Keratinocyte (primary cell): ENCODE results near the gene IQCK. TPM values are rescaled to one million over a fixed set of nuclear protein-coding genes. Genes with fewer than 3 reads are reported as not detected.

ENCODE experiments used
- DNase-seq: peaks from one replicate; pipeline ENCODE4 v3.0.0-alpha.2; 2011; ENCODE audit warnings: low read depth, missing footprints, low spot score
- FAIRE-seq: peaks from 2 replicates; lab custom pipeline; 2011; peaks lifted over from hg19 to GRCh38; lab: Jason Lieb, UNC
- H2AFZ ChIP-seq: 2 replicates; pipeline ENCODE4 v1.6.0; 2012; ENCODE audit warnings: low read length, control low read depth, inconsistent platforms; ENCODE audit not compliant: control insufficient read depth
- H3K27ac ChIP-seq: 2 replicates; pipeline ENCODE4 v1.5.1; 2011; ENCODE audit warnings: low read length; ENCODE audit not compliant: control insufficient read depth, insufficient read depth
- H3K27me3 ChIP-seq: 3 replicates; pipeline ENCODE4 v1.6.0; 2011; ENCODE audit warnings: low read length; ENCODE audit not compliant: control insufficient read depth, insufficient read depth; ENCODE audit errors: extremely low read depth
- H3K36me3 ChIP-seq, 2 experiments: 2 replicates in 1 of 2; 3 replicates in 1 of 2; pipeline ENCODE4 v1.5.1; 2011; ENCODE audit warnings: low read length in 2 of 2, mild to moderate bottlenecking in 1 of 2; ENCODE audit not compliant: control insufficient read depth in 2 of 2, insufficient read depth in 2 of 2; ENCODE audit errors: extremely low read depth in 1 of 2
- H3K4me1 ChIP-seq: 3 replicates; pipeline ENCODE4 v1.5.1; 2011; ENCODE audit warnings: low read length; ENCODE audit not compliant: control insufficient read depth, insufficient read depth; ENCODE audit errors: extremely low read depth
- H3K4me2 ChIP-seq: 3 replicates; pipeline ENCODE4 v1.6.0; 2011; ENCODE audit warnings: low read depth, low read length; ENCODE audit not compliant: control insufficient read depth, insufficient read depth; ENCODE audit errors: extremely low read depth
- H3K4me3 ChIP-seq, 3 experiments: fragments of 200-600 bp in 1 of 3; sonication (generic) in 1 of 3; 2 replicates in 2 of 3; 3 replicates in 1 of 3; pipeline ENCODE4 v1.5.1; 2011 to 2016; ENCODE audit warnings: low read length in 3 of 3, mild to moderate bottlenecking in 3 of 3, control low read depth in 2 of 3, inconsistent platforms in 1 of 3, low read depth in 1 of 3, mixed read lengths in 1 of 3, mixed run types in 1 of 3, moderate library complexity in 1 of 3; ENCODE audit not compliant: control insufficient read depth in 2 of 3, insufficient read depth in 2 of 3; ENCODE audit errors: extremely low read depth in 1 of 3
- H3K79me2 ChIP-seq: 2 replicates; pipeline ENCODE4 v1.6.0; 2012; ENCODE audit warnings: low read length; ENCODE audit not compliant: control insufficient read depth, insufficient read depth
- H3K9ac ChIP-seq: 3 replicates; pipeline ENCODE4 v1.6.0; 2011; ENCODE audit warnings: low read length; ENCODE audit not compliant: control insufficient read depth, insufficient read depth; ENCODE audit errors: extremely low read depth
- H3K9me1 ChIP-seq: 3 replicates; pipeline ENCODE4 v1.6.0; 2011; ENCODE audit warnings: low read length; ENCODE audit not compliant: control insufficient read depth, insufficient read depth; ENCODE audit errors: extremely low read depth
- H3K9me3 ChIP-seq: 2 replicates; pipeline ENCODE4 v1.5.1; 2012; ENCODE audit warnings: low read depth, low read length; ENCODE audit not compliant: control insufficient read depth
- H4K20me1 ChIP-seq: 3 replicates; pipeline ENCODE4 v1.6.0; 2011; ENCODE audit warnings: low read length; ENCODE audit not compliant: control insufficient read depth, insufficient read depth; ENCODE audit errors: extremely low read depth
- EZH2 ChIP-seq: IDR thresholded peaks from one replicate; pipeline ENCODE4 v1.6.1; 2012; ENCODE audit warnings: inconsistent platforms, mild to moderate bottlenecking, low read length, moderate library complexity
- dilution Hi-C: fragments of 300-500 bp; cut with MboI; formaldehyde crosslinking; loops from one replicate; pipeline ENCODE4 v1.7.0; 2020; ENCODE audit warnings: low sequenced_read_pairs; ENCODE audit not compliant: extremely low pct_ligation_motif_present
- polyA plus RNA-seq, 5 experiments: library from polyadenylated mRNA; depleted of rRNA in 3 of 5; stranded (reverse) in 3 of 5; stranded (forward) in 1 of 5; unstranded in 1 of 5; fragments of >200 nt; gene quantifications; 1 replicate in 1 of 5; 2 replicates in 3 of 5; 3 replicates in 1 of 5; pipeline versions ENCODE4 v1.2.1 to v1.2.3, GENCODE V29; 2011 to 2012; ENCODE audit warnings: missing spikeins in 2 of 5, low read depth in 1 of 5, low replicate concordance in 1 of 5
- TF ChIP-seq, protein P1 (sequence below), 3 experiments: IDR thresholded peaks in 1 of 3; conservative IDR thresholded peaks in 1 of 3; optimal IDR thresholded peaks in 1 of 3; 2 replicates in 2 of 3; 3 replicates in 1 of 3; pipeline versions ENCODE3 to v1.5.1; 2011; ENCODE audit warnings: low read length in 3 of 3, mild to moderate bottlenecking in 3 of 3, moderate library complexity in 2 of 3, control low read depth in 1 of 3, inconsistent platforms in 1 of 3; ENCODE audit not compliant: insufficient read depth in 2 of 3; ENCODE audit errors: extremely low read depth in 1 of 3

Gene IQCK
- polyA plus RNA-seq, 1 donor (not counting 4 experiments of a cell fraction or from before 2014, with no cell fraction given): 9.7 TPM

DNA sequence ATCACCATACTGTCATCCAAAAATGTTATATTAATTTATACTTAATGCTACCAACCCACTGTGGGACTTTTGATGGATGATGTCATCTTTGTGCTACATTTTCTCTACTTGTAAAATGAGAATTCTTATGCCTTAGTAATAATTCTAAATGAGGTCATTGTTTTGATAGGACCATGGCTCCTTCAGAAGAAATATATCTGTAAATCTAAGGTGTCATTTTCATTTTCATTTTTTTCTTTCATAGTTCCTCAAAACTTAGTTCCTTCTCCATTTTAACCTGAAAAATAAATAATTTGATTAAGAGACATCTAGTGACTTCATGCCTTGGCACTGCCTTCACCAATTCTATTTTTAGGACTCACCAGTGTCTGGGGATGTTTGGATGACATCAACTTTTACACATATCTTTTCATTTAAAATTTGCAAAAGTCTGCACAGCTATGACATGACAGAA lies 117.9 kb downstream of the IQCK start:
- Histone ChIP-seq H4K20me1 (no peaks in the 10 kb centered on the region), H3K4me2 (no peak overlapping the region), H3K4me3 (no peak overlapping the region), H3K36me3 (no peaks in the 10 kb centered on the region), H3K79me2 (no peaks in the 10 kb centered on the region), H3K9me3 (no peaks in the 10 kb centered on the region), H3K9me1 (no peaks in the 10 kb centered on the region), H2AFZ (no peak overlapping the region), H3K4me1 (no peaks in the 10 kb centered on the region), H3K27ac (no peak overlapping the region), H3K9ac (no peak overlapping the region), H3K27me3 (no peaks in the 10 kb centered on the region)
- no peak for FAIRE-seq
- TF ChIP-seq, protein P1, sequence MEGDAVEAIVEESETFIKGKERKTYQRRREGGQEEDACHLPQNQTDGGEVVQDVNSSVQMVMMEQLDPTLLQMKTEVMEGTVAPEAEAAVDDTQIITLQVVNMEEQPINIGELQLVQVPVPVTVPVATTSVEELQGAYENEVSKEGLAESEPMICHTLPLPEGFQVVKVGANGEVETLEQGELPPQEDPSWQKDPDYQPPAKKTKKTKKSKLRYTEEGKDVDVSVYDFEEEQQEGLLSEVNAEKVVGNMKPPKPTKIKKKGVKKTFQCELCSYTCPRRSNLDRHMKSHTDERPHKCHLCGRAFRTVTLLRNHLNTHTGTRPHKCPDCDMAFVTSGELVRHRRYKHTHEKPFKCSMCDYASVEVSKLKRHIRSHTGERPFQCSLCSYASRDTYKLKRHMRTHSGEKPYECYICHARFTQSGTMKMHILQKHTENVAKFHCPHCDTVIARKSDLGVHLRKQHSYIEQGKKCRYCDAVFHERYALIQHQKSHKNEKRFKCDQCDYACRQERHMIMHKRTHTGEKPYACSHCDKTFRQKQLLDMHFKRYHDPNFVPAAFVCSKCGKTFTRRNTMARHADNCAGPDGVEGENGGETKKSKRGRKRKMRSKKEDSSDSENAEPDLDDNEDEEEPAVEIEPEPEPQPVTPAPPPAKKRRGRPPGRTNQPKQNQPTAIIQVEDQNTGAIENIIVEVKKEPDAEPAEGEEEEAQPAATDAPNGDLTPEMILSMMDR (optimal IDR thresholded peaks at IDR 0.05 in 1 of 3, IDR thresholded peaks at IDR 0.05 in 1 of 3, conservative IDR thresholded peaks at IDR 0.05 in 1 of 3; ENCODE audit: extremely low read depth in 1 of 3, insufficient read depth in 2 of 3, low read length in 3 of 3): no peak
- no peak for TF ChIP-seq EZH2
- dilution Hi-C loops: no loop called here
- no peak for DNase-seq

DNA sequence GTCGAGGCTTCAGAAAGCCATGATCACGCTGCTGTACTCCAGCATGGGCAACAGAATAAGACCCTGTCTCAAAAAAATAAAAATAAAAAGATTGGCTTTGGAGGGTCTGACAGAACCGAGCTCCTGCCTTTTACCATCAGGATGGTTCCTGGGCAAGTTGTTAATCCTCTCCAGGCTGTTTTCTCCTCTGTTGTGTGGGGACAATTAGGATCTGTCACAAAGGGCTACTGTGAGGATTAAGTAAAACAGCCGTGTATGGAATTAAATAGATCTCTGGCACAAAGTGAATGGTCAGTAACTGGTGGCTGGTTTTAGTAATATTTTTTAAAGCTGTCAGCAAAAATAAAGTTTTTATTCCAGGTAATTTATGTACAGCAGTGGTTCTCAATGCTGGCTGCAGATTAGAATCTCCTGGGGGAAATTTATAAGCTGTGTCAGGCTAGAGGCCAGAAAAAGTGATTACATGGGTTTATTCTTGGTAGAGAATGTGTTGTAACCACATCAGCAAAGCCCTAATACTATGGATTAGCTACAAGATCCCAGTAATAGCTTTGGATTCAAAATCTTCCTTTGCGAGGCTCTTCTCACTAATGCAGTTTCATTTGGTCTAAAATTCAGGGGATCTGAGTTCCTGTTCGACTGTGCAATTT lies 119.4 kb downstream of the IQCK start:
- no peak for TF ChIP-seq EZH2
- TF ChIP-seq, protein P1 (optimal IDR thresholded peaks at IDR 0.05 in 1 of 3, IDR thresholded peaks at IDR 0.05 in 1 of 3, conservative IDR thresholded peaks at IDR 0.05 in 1 of 3; ENCODE audit: extremely low read depth in 1 of 3, insufficient read depth in 2 of 3, low read length in 3 of 3): no peak
- Histone ChIP-seq H3K27me3 (no peaks in the 10 kb centered on the region), H3K4me3 (no peak overlapping the region), H3K4me1 (no peaks in the 10 kb centered on the region), H3K4me2 (no peak overlapping the region), H3K9me1 (no peaks in the 10 kb centered on the region), H3K9me3 (no peaks in the 10 kb centered on the region), H4K20me1 (no peaks in the 10 kb centered on the region), H2AFZ (no peak overlapping the region), H3K36me3 (no peaks in the 10 kb centered on the region), H3K9ac (no peak overlapping the region), H3K27ac (no peak overlapping the region), H3K79me2 (no peaks in the 10 kb centered on the region)
- FAIRE-seq: no peak
- dilution Hi-C loops: no loop called here
- DNase-seq: no peak
